Astrocyte (in vitro differentiated cells and primary cell): ENCODE results near the gene KIAA0825.

Experiments
- CTCF ChIP-seq: IDR thresholded peaks from 2 replicates; pipeline ENCODE4 v1.5.1; 2011; ENCODE audit warnings: low read depth, mild to moderate bottlenecking, inconsistent platforms, low read length, moderate library complexity; ENCODE audit not compliant: insufficient read depth
- EZH2 ChIP-seq: IDR thresholded peaks from 2 replicates; pipeline ENCODE4 v1.6.1; 2012; ENCODE audit warnings: mild to moderate bottlenecking, low read length, inconsistent platforms; ENCODE audit not compliant: insufficient read depth

GRCh38 chr5:94362857-94363256, 255.5 kb downstream of the KIAA0825 start:
- TF ChIP-seq EZH2 (no peak), CTCF (no peak)
